H1 (cell line): ENCODE results near the gene CLEC16A. TPM values are rescaled to one million over a fixed set of nuclear protein-coding genes. Genes with fewer than 3 reads are reported as not detected.

Experiments
- CTCF ChIA-PET: fragments of 300-600 bp; sonication (Branson Sonifier 250); formaldehyde crosslinking; loops from one replicate; lab custom pipeline; 2021; ENCODE audit not compliant: partially characterized antibody; lab: Charles Lee
- POLR2A ChIA-PET: fragments of 300-600 bp; sonication (Branson Sonifier 250); formaldehyde crosslinking; loops from one replicate; lab custom pipeline; 2021; ENCODE audit warnings: inconsistent platforms; ENCODE audit not compliant: partially characterized antibody; lab: Charles Lee
- DNase-seq, 2 experiments: peaks; one replicate each; pipeline versions ENCODE4 v3.0.0 to v3.0.0-alpha.2; 2010 to 2022; ENCODE audit warnings: low spot score in 2 of 2, low read depth in 1 of 2, mixed read lengths in 1 of 2
- FAIRE-seq: peaks from 2 replicates; lab custom pipeline; 2011; peaks lifted over from hg19 to GRCh38; lab: Jason Lieb, UNC
- H2AFZ ChIP-seq: 2 replicates; pipeline ENCODE4 v1.8.1; 2012; ENCODE audit warnings: low read length, inconsistent platforms
- H2AK5ac ChIP-seq: 2 replicates; pipeline ENCODE4 v1.6.1; 2013; ENCODE audit warnings: low read depth, low read length
- H2BK120ac ChIP-seq: replicated peaks from 2 replicates; pipeline ENCODE3; 2013; ENCODE audit warnings: low read depth, low read length, inconsistent platforms
- H2BK12ac ChIP-seq: 2 replicates; pipeline ENCODE4 v1.6.1; 2013; ENCODE audit warnings: low read depth, low read length
- H2BK15ac ChIP-seq: 2 replicates; pipeline ENCODE4 v1.6.1; 2013; ENCODE audit warnings: low read length
- H2BK20ac ChIP-seq: 2 replicates; pipeline ENCODE4 v1.6.1; 2013; ENCODE audit warnings: low read length
- H2BK5ac ChIP-seq: 2 replicates; pipeline ENCODE4 v1.6.1; 2013; ENCODE audit warnings: low read depth, low read length
- H3K14ac ChIP-seq: 2 replicates; pipeline ENCODE4 v1.6.1; 2013; ENCODE audit warnings: inconsistent platforms; ENCODE audit not compliant: insufficient read length
- H3K18ac ChIP-seq: 2 replicates; pipeline ENCODE4 v1.6.1; 2013; ENCODE audit warnings: low read length; ENCODE audit errors: extremely low read depth
- H3K23ac ChIP-seq: 2 replicates; pipeline ENCODE4 v1.6.1; 2013; ENCODE audit warnings: inconsistent platforms; ENCODE audit not compliant: insufficient read length
- H3K23me2 ChIP-seq: 2 replicates; pipeline ENCODE4 v1.6.1; 2013; ENCODE audit warnings: low read depth, low read length
- H3K27ac ChIP-seq: 2 replicates; pipeline ENCODE4 v1.6.1; 2011; ENCODE audit warnings: low read depth, low read length, inconsistent platforms
- H3K27me3 ChIP-seq, 4 experiments: replicated peaks in 1 of 4; 1 replicate in 1 of 4; 2 replicates in 3 of 4; pipeline versions ENCODE4 v1.6.1 to v1.8.1; 2011 to 2013; ENCODE audit warnings: low read length in 3 of 4, mild to moderate bottlenecking in 3 of 4, inconsistent platforms in 2 of 4, mixed read lengths in 2 of 4, moderate library complexity in 1 of 4; ENCODE audit not compliant: control insufficient read depth in 3 of 4, insufficient read depth in 3 of 4; ENCODE audit errors: extremely low read depth in 1 of 4
- H3K36me3 ChIP-seq, 4 experiments: 2 replicates each; pipeline versions ENCODE4 v1.6.1 to v1.8.1; 2011 to 2013; ENCODE audit warnings: mild to moderate bottlenecking in 4 of 4, low read length in 3 of 4, moderate library complexity in 2 of 4, control low read depth in 1 of 4, inconsistent platforms in 1 of 4; ENCODE audit not compliant: insufficient read depth in 4 of 4, control insufficient read depth in 2 of 4
- H3K4ac ChIP-seq: replicated peaks from 2 replicates; pipeline ENCODE3; 2013; ENCODE audit warnings: low read length, low read depth, mixed read lengths, inconsistent platforms; ENCODE audit not compliant: insufficient read length
- H3K4me1 ChIP-seq, 4 experiments: replicated peaks in 1 of 4; 1 replicate in 1 of 4; 2 replicates in 3 of 4; pipeline versions ENCODE4 v1.6.1 to v1.8.1; 2011 to 2013; ENCODE audit warnings: low read length in 3 of 4, inconsistent platforms in 2 of 4, mixed read lengths in 1 of 4; ENCODE audit not compliant: insufficient read depth in 4 of 4, control insufficient read depth in 3 of 4
- H3K4me2 ChIP-seq, 2 experiments: 2 replicates each; pipeline versions ENCODE4 v1.6.1 to v1.8.1; 2011 to 2013; ENCODE audit warnings: low read depth in 2 of 2, low read length in 2 of 2, control low read depth in 1 of 2, inconsistent platforms in 1 of 2, mild to moderate bottlenecking in 1 of 2; ENCODE audit not compliant: insufficient read depth in 1 of 2
- H3K4me3 ChIP-seq, 4 experiments: fragments of 200-600, 300-600 bp in 1 of 4; sonication (generic), shearing (Covaris generic), sonication (Bioruptor Twin) in 1 of 4; 2 replicates each; pipeline versions ENCODE4 v1.5.1 to v1.8.1; 2011 to 2016; ENCODE audit warnings: low read length in 4 of 4, low read depth in 3 of 4, control low read depth in 2 of 4, inconsistent platforms in 2 of 4, mild to moderate bottlenecking in 2 of 4, mixed read lengths in 1 of 4, moderate library complexity in 1 of 4; ENCODE audit not compliant: insufficient read depth in 2 of 4; ENCODE audit errors: extremely low read depth in 1 of 4
- H3K56ac ChIP-seq: replicated peaks from 2 replicates; pipeline ENCODE3; 2013; ENCODE audit warnings: low read depth, mild to moderate bottlenecking, mixed read lengths, low read length, inconsistent platforms; ENCODE audit not compliant: insufficient read length
- H3K79me1 ChIP-seq: 2 replicates; pipeline ENCODE4 v1.6.1; 2013; ENCODE audit warnings: low read depth, low read length, control low read depth
- H3K79me2 ChIP-seq, 2 experiments: 2 replicates each; pipeline versions ENCODE4 v1.6.1 to v1.8.1; 2012 to 2013; ENCODE audit warnings: low read length in 2 of 2, mild to moderate bottlenecking in 2 of 2, inconsistent platforms in 1 of 2; ENCODE audit not compliant: insufficient read depth in 2 of 2, control insufficient read depth in 1 of 2
- H3K9ac ChIP-seq, 4 experiments: replicated peaks in 1 of 4; 1 replicate in 1 of 4; 2 replicates in 3 of 4; pipeline versions ENCODE4 v1.6.1 to v1.8.1; 2011 to 2013; ENCODE audit warnings: low read depth in 3 of 4, low read length in 3 of 4, control low read depth in 2 of 4, mild to moderate bottlenecking in 2 of 4, moderate library complexity in 2 of 4, inconsistent platforms in 1 of 4; ENCODE audit errors: extremely low read depth in 1 of 4
- H3K9me3 ChIP-seq, 2 experiments: 2 replicates each; pipeline versions ENCODE4 v1.6.1 to v1.8.1; 2012 to 2013; ENCODE audit warnings: mild to moderate bottlenecking in 2 of 2, moderate library complexity in 2 of 2, control low read depth in 1 of 2, inconsistent platforms in 1 of 2, low read depth in 1 of 2, low read length in 1 of 2, mixed read lengths in 1 of 2; ENCODE audit not compliant: insufficient read depth in 2 of 2
- H4K20me1 ChIP-seq, 2 experiments: replicated peaks in 1 of 2; 2 replicates each; pipeline versions ENCODE3 to v1.8.1; 2011 to 2013; ENCODE audit warnings: inconsistent platforms in 2 of 2, low read length in 2 of 2, mild to moderate bottlenecking in 1 of 2; ENCODE audit not compliant: insufficient read depth in 2 of 2, control insufficient read depth in 1 of 2
- H4K5ac ChIP-seq: 2 replicates; pipeline ENCODE4 v1.6.1; 2013; ENCODE audit warnings: low read length, low read depth, mixed read lengths, inconsistent platforms; ENCODE audit not compliant: insufficient read length
- H4K8ac ChIP-seq: 2 replicates; pipeline ENCODE4 v1.8.0; 2013; ENCODE audit warnings: mild to moderate bottlenecking, moderate library complexity, low read length, inconsistent platforms; ENCODE audit not compliant: insufficient read depth; ENCODE audit errors: extremely low read depth
- H4K91ac ChIP-seq: replicated peaks from 2 replicates; pipeline ENCODE3; 2013; ENCODE audit warnings: low read length, mixed read lengths, inconsistent platforms; ENCODE audit not compliant: insufficient read length
- BCL11A ChIP-seq, 2 experiments: IDR thresholded peaks; one replicate each; pipeline ENCODE4 v1.6.1; 2011; ENCODE audit warnings: low read depth in 2 of 2, low read length in 2 of 2, mild to moderate bottlenecking in 2 of 2
- CREB1 ChIP-seq: IDR thresholded peaks from 2 replicates; pipeline ENCODE4 v1.6.1; 2012; ENCODE audit warnings: inconsistent platforms
- KDM1A ChIP-seq: fragments of 200-600, 300-600 bp; sonication (generic); IDR thresholded peaks from 2 replicates; pipeline ENCODE4 v1.7.1; 2016; ENCODE audit warnings: mild to moderate bottlenecking, low read length, borderline replicate concordance
- SP2 ChIP-seq: IDR thresholded peaks from 2 replicates; pipeline ENCODE4 v1.6.1; 2012; ENCODE audit warnings: mild to moderate bottlenecking, low read length, inconsistent platforms
- SRF ChIP-seq: IDR thresholded peaks from 2 replicates; pipeline ENCODE4 v1.6.1; 2011; ENCODE audit warnings: mild to moderate bottlenecking, low read depth, low read length, moderate library complexity
- WGBS, 2 experiments: shearing (Covaris generic) in 1 of 2; methylation state at CpG; one replicate each; pipeline versions ENCODE4 v1.1.6 to v1.1.7; 2013 to 2015; ENCODE audit warnings: low lambda C conversion rate in 2 of 2, mixed read lengths in 2 of 2, inconsistent platforms in 1 of 2, low coverage in 1 of 2, missing lambda C conversion rate in 1 of 2; ENCODE audit not compliant: insufficient replicate concordance in 2 of 2, insufficient coverage in 1 of 2, insufficient read length in 1 of 2; ENCODE audit errors: extremely low coverage in 1 of 2, missing lambda C conversion rate in 1 of 2; 5-methylcytosine and 5-hydroxymethylcytosine counted together
- polyA plus RNA-seq, 7 experiments: library from polyadenylated mRNA; depleted of rRNA in 3 of 7; stranded (reverse) in 5 of 7; unstranded in 2 of 7; fragments of >200 nt in 5 of 7; fragments of 200-250 nt in 2 of 7; gene quantifications; 1 replicate in 5 of 7; 2 replicates in 1 of 7; 4 replicates in 1 of 7; pipeline versions ENCODE4 v1.2.1 to v1.2.3, GENCODE V29; 2011 to 2013; ENCODE audit warnings: missing spikeins in 2 of 7, mixed read lengths in 2 of 7
- total RNA-seq: library from RNA; stranded (reverse); fragmentation: NEBNext Ultra II Directional; extraction: Animal tissue kit (Norgen Biotek cat#: 25700); gene quantifications from 2 replicates; pipeline ENCODE4 v1.2.1, GENCODE V29; 2021

The CLEC16A gene
- total and polyA plus RNA-seq, 2 of the 8 experiments (the other 6 are each of a cell fraction or from before 2014, with no cell fraction given) = 7.6 to 19.3 TPM

GRCh38 chr16:10945065-10945787 lies 862 bp downstream of the CLEC16A start:
- Histone ChIP-seq H3K27ac (no peak overlapping the region), H3K4me1 (peaks cover 26 to 40% (median 30%) of the 10 kb centered on the region in 4 experiments), H2BK5ac (0 out of 2 replicates have a peak overlapping the region, but pooled peaks have one; percentile 57), H3K4ac (no peak overlapping the region), H4K20me1 (peaks cover 5 to 19% of the 10 kb centered on the region in 2 experiments), H3K9me3 (no peaks in the 10 kb centered on the region), H2BK15ac (no peak overlapping the region; the same call in 1 of the 2 replicates), H3K14ac (no peak overlapping the region), H3K9ac (no peak overlapping the region), H4K91ac (no peak overlapping the region), H2BK20ac (no peak overlapping the region), H3K23ac (no peak overlapping the region), H3K79me2 (peaks cover 0 to 47% of the 10 kb centered on the region in 2 experiments; a peak in 2 of 4 replicates), H2BK12ac (peak overlapping the region; percentile 45; the same call in 1 of the 2 replicates), H2AFZ (no peak overlapping the region), H3K56ac (no peak overlapping the region), H3K4me2 (peak overlapping the region; percentile 67 to 80), H3K36me3 (no peaks in the 10 kb centered on the region), H4K8ac (no peak overlapping the region), H3K23me2 (peaks cover 8% of the 10 kb centered on the region), H3K27me3 (no peaks in the 10 kb centered on the region; a peak in 2 of 7 replicates), H4K5ac (no peak overlapping the region), H3K4me3 (peak overlapping the region; percentile 54 to 86 (median 68)), H2BK120ac (no peak overlapping the region), H3K79me1 (peaks cover 12% of the 10 kb centered on the region), H3K18ac (no peak overlapping the region), H2AK5ac (no peak overlapping the region)
- DNase-seq (no peak), FAIRE-seq (no peak)
- ChIA-PET CTCF (interaction anchor here (1.1 kb wide), 1 partner anchor 9 kb away, joined by 3 read pairs; no protein-coding TSS in a partner anchor), POLR2A (interaction anchor here (0.9 kb wide), 1 partner anchor 249 kb away, joined by 3 read pairs; no protein-coding TSS in a partner anchor)
- TF ChIP-seq SRF (no peak), CREB1 (no peak), SP2 (no peak), KDM1A (peak; percentile 82; the same call in 1 of the 2 replicates), BCL11A (IDR thresholded peaks at IDR 0.05; ENCODE audit: low read depth in 2 of 2, low read length in 2 of 2) (no peak)
- WGBS, 2 experiments = 62% methylated on average over 14 of the region's 14 CpGs; no CpG with 5 or more reads in 1 of the 2 experiments
